Sigmoid colon (tissue), 4 donors: ENCODE results near the gene PHACTR3.

Experiments used
- CTCF ChIP-seq, 4 experiments: fragments of 450-650 bp in 3 of 4; fragments of 200-600 bp in 1 of 4; IDR thresholded peaks; one replicate each; pipeline ENCODE4 v1.5.1; 2016 to 2019; ENCODE audit warnings: antibody characterized with exemption in 4 of 4, mild to moderate bottlenecking in 3 of 4, moderate library complexity in 2 of 4
- EP300 ChIP-seq, 4 donors: sonication (generic); formaldehyde crosslinking; IDR thresholded peaks; one replicate each; pipeline ENCODE4 v1.6.1; 2017; ENCODE audit warnings: antibody characterized with exemption in 4 of 4
- POLR2A ChIP-seq, 2 donors: fragments of 450-650 bp; IDR thresholded peaks; one replicate each; pipeline ENCODE4 v1.6.1; 2016; ENCODE audit warnings: antibody characterized with exemption in 2 of 2, mild to moderate bottlenecking in 2 of 2, moderate library complexity in 2 of 2
- POLR2AphosphoS5 ChIP-seq, 4 donors: sonication (generic); formaldehyde crosslinking; IDR thresholded peaks; one replicate each; pipeline ENCODE4 v1.6.1; 2017; ENCODE audit warnings: antibody characterized with exemption in 4 of 4

DNA sequence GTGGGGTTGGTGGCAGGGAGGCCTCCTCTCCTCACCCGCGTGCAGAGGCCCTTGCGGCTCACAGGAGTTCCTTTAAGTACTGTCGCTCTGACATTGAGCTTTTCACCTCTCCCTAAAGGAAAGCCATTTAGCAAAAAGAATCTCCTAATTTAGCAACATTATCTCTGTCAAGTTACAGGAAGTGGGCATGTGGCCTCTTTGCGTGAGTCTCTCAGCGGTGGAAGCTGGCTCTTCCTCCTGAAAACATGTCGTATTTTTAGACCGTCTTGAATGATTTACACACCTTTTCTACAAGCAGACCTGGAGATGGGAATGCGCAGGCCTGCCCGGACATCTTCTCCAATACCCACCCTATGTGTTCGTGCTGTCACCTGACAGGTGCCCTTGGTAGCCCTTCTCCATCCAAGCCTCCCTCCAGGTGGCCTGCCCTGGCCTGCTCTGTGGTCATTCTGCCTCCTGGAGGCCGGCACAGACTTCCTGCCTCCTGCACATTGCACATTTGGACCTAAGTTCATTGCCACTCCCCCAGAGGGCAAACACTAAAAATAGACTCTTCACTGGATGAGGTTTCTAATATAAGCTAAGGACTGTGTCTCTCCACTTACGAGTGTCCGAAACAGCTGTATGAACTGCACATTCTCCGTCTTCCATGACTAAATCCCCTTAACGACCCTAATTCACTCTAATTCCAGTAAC is 18.5 kb upstream of the PHACTR3 start:
- TF ChIP-seq CTCF (IDR thresholded peaks at IDR 0.05) (no peak), POLR2A (IDR thresholded peaks at IDR 0.05) (no peak), POLR2AphosphoS5 (IDR thresholded peaks at IDR 0.05) (no peak), EP300 (IDR thresholded peaks at IDR 0.05) (no peak)
